ENCODE results near the gene PHLPP2. TPM values are rescaled to one million over a fixed set of nuclear protein-coding genes. Genes with fewer than 3 reads are reported as not detected.
"Not testable (repeated sequence)": the region's sequence is repeated elsewhere in the genome, so short reads cannot be mapped to it uniquely, and the experiment has no call there.

The PHLPP2 gene
- total RNA-seq, 3 donors from 2014 or later (not counting 1 experiment from before 2014, with no cell fraction given) = 6.4 to 9.8 (median 9.2) TPM

DNA sequence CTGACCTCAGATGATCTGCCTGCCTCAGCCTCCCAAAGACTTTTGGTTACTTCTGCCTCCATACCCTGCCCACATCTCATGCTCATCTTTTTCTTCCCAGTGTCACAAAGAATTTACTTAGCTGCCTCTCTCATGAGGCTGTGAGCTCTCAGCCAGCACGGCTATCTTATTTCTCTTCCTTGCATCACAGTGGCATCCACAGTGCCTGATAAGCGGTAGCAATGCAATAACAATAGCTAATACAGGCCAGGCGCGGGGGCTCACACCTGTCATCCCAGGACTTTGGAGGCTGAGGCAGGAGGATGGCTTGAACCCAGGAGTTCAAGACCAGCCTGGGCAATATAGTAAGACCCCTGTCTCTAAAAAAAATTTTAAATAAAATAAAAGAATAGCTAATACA, 114.1 kb downstream of the PHLPP2 start:
- TF ChIP-seq, protein P1, sequence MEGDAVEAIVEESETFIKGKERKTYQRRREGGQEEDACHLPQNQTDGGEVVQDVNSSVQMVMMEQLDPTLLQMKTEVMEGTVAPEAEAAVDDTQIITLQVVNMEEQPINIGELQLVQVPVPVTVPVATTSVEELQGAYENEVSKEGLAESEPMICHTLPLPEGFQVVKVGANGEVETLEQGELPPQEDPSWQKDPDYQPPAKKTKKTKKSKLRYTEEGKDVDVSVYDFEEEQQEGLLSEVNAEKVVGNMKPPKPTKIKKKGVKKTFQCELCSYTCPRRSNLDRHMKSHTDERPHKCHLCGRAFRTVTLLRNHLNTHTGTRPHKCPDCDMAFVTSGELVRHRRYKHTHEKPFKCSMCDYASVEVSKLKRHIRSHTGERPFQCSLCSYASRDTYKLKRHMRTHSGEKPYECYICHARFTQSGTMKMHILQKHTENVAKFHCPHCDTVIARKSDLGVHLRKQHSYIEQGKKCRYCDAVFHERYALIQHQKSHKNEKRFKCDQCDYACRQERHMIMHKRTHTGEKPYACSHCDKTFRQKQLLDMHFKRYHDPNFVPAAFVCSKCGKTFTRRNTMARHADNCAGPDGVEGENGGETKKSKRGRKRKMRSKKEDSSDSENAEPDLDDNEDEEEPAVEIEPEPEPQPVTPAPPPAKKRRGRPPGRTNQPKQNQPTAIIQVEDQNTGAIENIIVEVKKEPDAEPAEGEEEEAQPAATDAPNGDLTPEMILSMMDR (IDR thresholded peaks at IDR 0.05) = no peak
- H3K4me1 Mint-ChIP-seq = no peaks in the 10 kb centered on the region
- H3K36me3 ChIP-seq (ENCODE audit: control insufficient read depth, insufficient read depth, low read length) = no peaks in the 10 kb centered on the region
- no peaks in the 10 kb centered on the region for H3K27me3 ChIP-seq (ENCODE audit: control insufficient read depth, insufficient read depth, low read length)
- no peak overlapping the region for H3K27ac Mint-ChIP-seq
- H3K9me3 Mint-ChIP-seq = no peaks in the 10 kb centered on the region
- DNase-seq (no peak), ATAC-seq (no peak)
- H3K9me3 ChIP-seq (ENCODE audit: control insufficient read depth, insufficient read depth, low read length) = no peaks in the 10 kb centered on the region
- H3K4me3 ChIP-seq (ENCODE audit: low read length) = no peak overlapping the region
- peaks cover 5% of the 10 kb centered on the region for H3K4me1 ChIP-seq (ENCODE audit: control insufficient read depth, insufficient read depth, low read length)
- peaks cover 0 to 12% of the 10 kb centered on the region in 2 donors for H3K27me3 Mint-ChIP-seq (ENCODE audit: low read depth in 2 of 2)
- intact Hi-C loops (cut with micrococcal nuclease) = no loop called here
- H3K4me3 Mint-ChIP-seq = no peak overlapping the region
- 87% methylated on average over 4 of the region's 4 CpGs for WGBS (ENCODE audit: insufficient coverage)
- H3K36me3 Mint-ChIP-seq = no peaks in the 10 kb centered on the region
- no peak overlapping the region for H3K27ac ChIP-seq (ENCODE audit: low read length)

GRCh38 chr16:71609066-71609465, 115.4 kb downstream of the PHLPP2 start:
- ATAC-seq (no peak), DNase-seq (no peak)
- Histone ChIP-seq H3K27me3 (ENCODE audit: control insufficient read depth, insufficient read depth, low read length) (no peaks in the 10 kb centered on the region), H3K36me3 (ENCODE audit: control insufficient read depth, insufficient read depth, low read length) (no peaks in the 10 kb centered on the region), H3K4me3 (ENCODE audit: low read length) (no peak overlapping the region), H3K27ac (ENCODE audit: low read length) (no peak overlapping the region), H3K4me1 (ENCODE audit: control insufficient read depth, insufficient read depth, low read length) (peaks cover 5% of the 10 kb centered on the region), H3K9me3 (ENCODE audit: control insufficient read depth, insufficient read depth, low read length) (no peaks in the 10 kb centered on the region)
- Mint-ChIP-seq H3K9me3 (no peaks in the 10 kb centered on the region), H3K4me1 (no peaks in the 10 kb centered on the region), H3K36me3 (no peaks in the 10 kb centered on the region), H3K27ac (no peak overlapping the region), H3K27me3 (ENCODE audit: low read depth in 2 of 2) (peaks cover 0 to 12% of the 10 kb centered on the region in 2 donors), H3K4me3 (no peak overlapping the region)
- TF ChIP-seq, protein P1 (IDR thresholded peaks at IDR 0.05) = no peak
- intact Hi-C loops (cut with micrococcal nuclease) = no loop called here
- 90% methylated on average over 2 of the region's 2 CpGs for WGBS (ENCODE audit: insufficient coverage)

- H3K4me1 Mint-ChIP-seq = no peaks in the 10 kb centered on the region
- WGBS (ENCODE audit: insufficient coverage) = 80% methylated on average over 8 of the region's 8 CpGs
- H3K4me3 Mint-ChIP-seq = no peak overlapping the region
- intact Hi-C loops (cut with micrococcal nuclease) = no loop called here
- Histone ChIP-seq H3K36me3 (ENCODE audit: control insufficient read depth, insufficient read depth, low read length) (no peaks in the 10 kb centered on the region), H3K4me1 (ENCODE audit: control insufficient read depth, insufficient read depth, low read length) (no peaks in the 10 kb centered on the region), H3K27me3 (ENCODE audit: control insufficient read depth, insufficient read depth, low read length) (no peaks in the 10 kb centered on the region), H3K9me3 (ENCODE audit: control insufficient read depth, insufficient read depth, low read length) (no peaks in the 10 kb centered on the region), H3K4me3 (ENCODE audit: low read length) (no peak overlapping the region), H3K27ac (ENCODE audit: low read length) (no peak overlapping the region)
- H3K27ac Mint-ChIP-seq = no peak overlapping the region
- TF ChIP-seq, protein P1 (IDR thresholded peaks at IDR 0.05) = no peak
- no peaks in the 10 kb centered on the region for H3K36me3 Mint-ChIP-seq
- H3K27me3 Mint-ChIP-seq (ENCODE audit: low read depth in 2 of 2) = peaks cover 13 to 22% of the 10 kb centered on the region in 2 donors
- ATAC-seq = no peak
- DNase-seq = no peak
- no peaks in the 10 kb centered on the region for H3K9me3 Mint-ChIP-seq
Measured at GRCh38 chr16:71600822-71601221, 123.7 kb downstream of the PHLPP2 start.

DNA sequence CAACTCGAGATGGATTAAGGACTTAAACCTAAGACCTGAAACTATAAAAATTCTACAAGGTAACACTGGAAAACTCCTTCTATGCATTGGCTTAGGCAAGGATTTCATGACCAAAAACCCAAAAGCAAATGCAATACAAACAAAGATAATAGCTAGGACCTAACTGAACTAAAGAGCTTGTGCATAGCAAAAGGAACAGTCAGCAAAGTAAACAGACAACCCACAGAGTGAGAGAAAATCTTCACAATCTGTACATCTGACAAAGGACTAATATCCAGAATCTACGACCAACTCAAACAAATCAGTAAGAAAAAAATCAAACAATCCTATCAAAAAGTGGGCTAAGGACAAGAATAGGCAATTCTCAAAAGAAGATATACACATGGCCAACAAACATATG, 126.1 kb downstream of the PHLPP2 start:
- H3K4me1 ChIP-seq (ENCODE audit: control insufficient read depth, insufficient read depth, low read length); ATAC-seq; H3K27ac ChIP-seq (ENCODE audit: low read length); H3K36me3 Mint-ChIP-seq; H3K9me3 Mint-ChIP-seq; intact Hi-C loops (cut with micrococcal nuclease); H3K4me1 Mint-ChIP-seq; H3K4me3 Mint-ChIP-seq; H3K9me3 ChIP-seq (ENCODE audit: control insufficient read depth, insufficient read depth, low read length); H3K27me3 ChIP-seq (ENCODE audit: control insufficient read depth, insufficient read depth, low read length); DNase-seq; H3K27ac Mint-ChIP-seq; H3K36me3 ChIP-seq (ENCODE audit: control insufficient read depth, insufficient read depth, low read length); H3K4me3 ChIP-seq (ENCODE audit: low read length): not testable (repeated sequence)
- 80% methylated on average over 1 of the region's 2 CpGs for WGBS (ENCODE audit: insufficient coverage)
- peaks cover 17 to 28% of the 10 kb centered on the region in 2 donors for H3K27me3 Mint-ChIP-seq (ENCODE audit: low read depth in 2 of 2)

- 94% methylated on average over 5 of the region's 7 CpGs for WGBS (ENCODE audit: insufficient coverage)
- H3K9me3 ChIP-seq (ENCODE audit: control insufficient read depth, insufficient read depth, low read length); H3K4me1 Mint-ChIP-seq; H3K27me3 ChIP-seq (ENCODE audit: control insufficient read depth, insufficient read depth, low read length); H3K27ac ChIP-seq (ENCODE audit: low read length); ATAC-seq; H3K4me3 ChIP-seq (ENCODE audit: low read length); H3K9me3 Mint-ChIP-seq; DNase-seq; intact Hi-C loops (cut with micrococcal nuclease); H3K36me3 ChIP-seq (ENCODE audit: control insufficient read depth, insufficient read depth, low read length); H3K4me1 ChIP-seq (ENCODE audit: control insufficient read depth, insufficient read depth, low read length); H3K4me3 Mint-ChIP-seq; H3K36me3 Mint-ChIP-seq; H3K27ac Mint-ChIP-seq: not testable (repeated sequence)
- peaks cover 28 to 48% of the 10 kb centered on the region in 2 donors for H3K27me3 Mint-ChIP-seq (ENCODE audit: low read depth in 2 of 2)
Measured at GRCh38 chr16:71595340-71595826, 129.1 kb downstream of the PHLPP2 start.

Data from natural killer cell (primary cell).